Mucosa of descending colon (tissue), 3 donors: ENCODE results near the gene HOXD3. TPM values are rescaled to one million over a fixed set of nuclear protein-coding genes. Genes with fewer than 3 reads are reported as not detected.
A peak's percentile ranks its signal among the peaks of the same experiment; 100 is the strongest.

Experiments
- ATAC-seq: fragments of 200-7000 bp; cut with Tn5 transposase; one replicate; pipeline ENCODE4 v1.9.1; 2020; ENCODE audit warnings: mild to moderate bottlenecking, moderate library complexity
- DNase-seq, 3 donors: peaks; one replicate each; pipeline ENCODE4 v3.0.0-alpha.2; 2020
- H3K36me3 ChIP-seq: fragments of 200-600 bp; one replicate; pipeline ENCODE4 v1.8.0; 2021; ENCODE audit warnings: low read depth, mild to moderate bottlenecking
- H3K4me1 ChIP-seq: fragments of 200-600 bp; one replicate; pipeline ENCODE4 v1.8.0; 2021; ENCODE audit warnings: low read depth, mild to moderate bottlenecking
- H3K4me3 ChIP-seq: fragments of 200-600 bp; one replicate; pipeline ENCODE4 v1.8.0; 2021; ENCODE audit warnings: mild to moderate bottlenecking
- H3K9me3 ChIP-seq: fragments of 200-600 bp; one replicate; pipeline ENCODE4 v1.8.0; 2021; ENCODE audit warnings: mild to moderate bottlenecking
- intact Hi-C, 2 donors: fragments of 100-400 bp; cut with DNase I in 1 of 2; cut with micrococcal nuclease in 1 of 2; formaldehyde crosslinking; loops; one replicate each; pipeline versions ENCODE4 v1.11.0 to v1.11.1; 2022; cut with DNase I, micrococcal nuclease
- total RNA-seq, 3 donors: library from RNA; stranded (reverse); fragmentation: NEBNext Ultra II Directional in 2 of 3; extraction: Animal tissue kit (Norgen Biotek cat#: 25700) in 2 of 3; gene quantifications; one replicate each; pipeline versions ENCODE4 v1.2.1 to v1.2.4, GENCODE V29; 2021 to 2023
- TF ChIP-seq, protein P1 (sequence below): fragments of 200-600 bp; IDR thresholded peaks from one replicate; pipeline ENCODE4 v1.8.0; 2022; ENCODE audit warnings: antibody characterized with exemption, mild to moderate bottlenecking
- donor health status: DM: no; HTN: no; CAD: no; lungs with moderate emphysema.
- donor health status: DM: no; HTN: no; CAD: no.
- donor health status: DM: no; HTN: yes; CAD: no.

HOXD3 gene
- total RNA-seq, 3 donors from 2014 or later: 5.8 to 7.0 (median 6.0) TPM

- no peaks in the 10 kb centered on the region for H3K9me3 ChIP-seq
- ATAC-seq (peak; percentile 44), DNase-seq (peak in 2 of 3 donors; percentile 71 to 75)
- peaks cover 21% of the 10 kb centered on the region for H3K4me1 ChIP-seq
- no peak overlapping the region for H3K4me3 ChIP-seq
- TF ChIP-seq, protein P1, sequence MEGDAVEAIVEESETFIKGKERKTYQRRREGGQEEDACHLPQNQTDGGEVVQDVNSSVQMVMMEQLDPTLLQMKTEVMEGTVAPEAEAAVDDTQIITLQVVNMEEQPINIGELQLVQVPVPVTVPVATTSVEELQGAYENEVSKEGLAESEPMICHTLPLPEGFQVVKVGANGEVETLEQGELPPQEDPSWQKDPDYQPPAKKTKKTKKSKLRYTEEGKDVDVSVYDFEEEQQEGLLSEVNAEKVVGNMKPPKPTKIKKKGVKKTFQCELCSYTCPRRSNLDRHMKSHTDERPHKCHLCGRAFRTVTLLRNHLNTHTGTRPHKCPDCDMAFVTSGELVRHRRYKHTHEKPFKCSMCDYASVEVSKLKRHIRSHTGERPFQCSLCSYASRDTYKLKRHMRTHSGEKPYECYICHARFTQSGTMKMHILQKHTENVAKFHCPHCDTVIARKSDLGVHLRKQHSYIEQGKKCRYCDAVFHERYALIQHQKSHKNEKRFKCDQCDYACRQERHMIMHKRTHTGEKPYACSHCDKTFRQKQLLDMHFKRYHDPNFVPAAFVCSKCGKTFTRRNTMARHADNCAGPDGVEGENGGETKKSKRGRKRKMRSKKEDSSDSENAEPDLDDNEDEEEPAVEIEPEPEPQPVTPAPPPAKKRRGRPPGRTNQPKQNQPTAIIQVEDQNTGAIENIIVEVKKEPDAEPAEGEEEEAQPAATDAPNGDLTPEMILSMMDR: peak; percentile 64
- no peaks in the 10 kb centered on the region for H3K36me3 ChIP-seq
- intact Hi-C loops: no loop called here
Measured at GRCh38 chr2:176111309-176111663, 45.8 kb upstream of the HOXD3 start.

DNA sequence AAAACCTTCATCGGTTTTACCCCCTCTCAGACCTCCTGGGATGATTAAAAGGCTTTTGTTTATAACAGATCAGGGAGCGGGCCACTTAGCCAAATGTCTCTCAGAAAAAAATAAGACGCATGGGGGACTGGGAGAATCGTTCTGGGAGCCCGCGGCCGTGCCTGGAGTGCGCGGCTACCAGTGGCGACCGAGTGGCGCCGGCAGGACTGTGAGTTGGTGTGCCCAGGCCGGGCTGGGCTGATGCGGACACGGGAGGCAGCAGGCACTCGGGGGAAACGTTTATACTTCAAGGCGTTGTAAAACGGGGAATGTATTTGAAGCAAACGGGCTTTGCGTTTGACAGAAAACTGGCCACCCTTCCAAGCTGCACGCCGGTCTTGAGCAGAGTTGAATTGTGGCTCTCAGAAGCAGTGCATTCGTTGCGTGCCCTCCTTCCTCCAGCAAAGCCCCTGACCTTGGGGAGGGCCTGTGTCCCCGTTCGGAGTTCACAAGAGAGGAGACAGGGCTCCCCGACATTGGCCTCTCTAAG is 45.2 kb upstream of the HOXD3 start:
- no peak for ATAC-seq
- H3K4me3 ChIP-seq: no peak overlapping the region
- TF ChIP-seq, protein P1: no peak

DNA sequence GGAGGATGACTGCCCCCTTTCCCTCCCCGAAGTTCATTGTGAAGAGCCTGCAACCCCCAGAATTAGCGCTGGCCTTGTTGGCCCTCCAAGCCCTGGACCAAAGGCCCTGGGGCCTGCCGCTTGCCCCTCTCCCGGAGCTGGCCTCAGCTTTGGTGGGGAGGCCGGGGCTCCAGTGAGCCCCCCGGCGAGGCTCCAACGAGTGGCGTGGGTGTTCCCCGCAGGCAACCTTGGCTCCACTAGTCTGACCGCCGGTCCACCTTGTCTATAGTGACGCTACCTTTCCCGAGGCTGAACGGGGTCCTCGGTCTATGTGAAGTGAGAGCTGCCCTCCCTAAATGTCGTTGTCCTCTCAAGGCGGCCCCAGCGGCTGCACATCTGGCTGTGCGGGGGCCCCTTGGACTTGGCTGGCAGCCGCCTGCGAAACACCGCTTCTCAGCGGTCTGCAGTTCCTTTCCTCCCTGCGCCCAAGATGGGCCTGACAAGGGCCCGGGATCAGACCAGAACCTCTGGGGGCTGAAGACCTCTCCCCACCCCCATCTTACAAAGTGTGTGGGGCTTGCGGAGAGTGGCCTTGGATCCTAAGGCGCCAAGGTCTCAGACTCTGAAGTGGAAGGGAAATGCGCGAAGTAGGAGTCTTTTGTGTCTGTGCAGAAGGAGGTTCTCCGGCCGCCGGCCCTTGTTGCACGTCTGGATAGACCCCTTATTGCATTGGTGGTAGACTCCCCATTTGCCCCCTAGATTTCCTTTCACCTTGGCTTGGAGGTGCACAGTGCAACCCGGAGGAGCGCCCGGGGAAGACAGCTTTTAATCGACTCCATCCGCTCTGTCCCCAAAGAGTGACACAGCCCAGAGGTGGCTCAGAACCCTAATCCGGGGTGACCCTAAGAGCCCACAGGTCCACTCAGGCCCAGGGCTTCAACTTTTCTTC is 44.5 kb upstream of the HOXD3 start:
- Histone ChIP-seq H3K4me1 (peaks cover 12% of the 10 kb centered on the region), H3K4me3 (no peak overlapping the region), H3K9me3 (no peaks in the 10 kb centered on the region), H3K36me3 (no peaks in the 10 kb centered on the region)
- TF ChIP-seq, protein P1: no peak
- DNase-seq (no peak), ATAC-seq (no peak)
- intact Hi-C loops: no loop called here

More for the DNA sequence above, 45.2 kb upstream of the HOXD3 start:
- H3K36me3 ChIP-seq: no peaks in the 10 kb centered on the region
- no peaks in the 10 kb centered on the region for H3K9me3 ChIP-seq
- no peak for DNase-seq
- peaks cover 15% of the 10 kb centered on the region for H3K4me1 ChIP-seq
- intact Hi-C loops: no loop called here

GRCh38 chr2:176114120-176114929 is 42.8 kb upstream of the HOXD3 start:
- TF ChIP-seq, protein P1: no peak
- H3K9me3 ChIP-seq: no peaks in the 10 kb centered on the region
- H3K4me3 ChIP-seq: no peak overlapping the region
- H3K36me3 ChIP-seq: no peaks in the 10 kb centered on the region
- intact Hi-C loops: no loop called here
- peaks cover 3% of the 10 kb centered on the region for H3K4me1 ChIP-seq
- ATAC-seq (peak; percentile 3), DNase-seq (no peak)

DNA sequence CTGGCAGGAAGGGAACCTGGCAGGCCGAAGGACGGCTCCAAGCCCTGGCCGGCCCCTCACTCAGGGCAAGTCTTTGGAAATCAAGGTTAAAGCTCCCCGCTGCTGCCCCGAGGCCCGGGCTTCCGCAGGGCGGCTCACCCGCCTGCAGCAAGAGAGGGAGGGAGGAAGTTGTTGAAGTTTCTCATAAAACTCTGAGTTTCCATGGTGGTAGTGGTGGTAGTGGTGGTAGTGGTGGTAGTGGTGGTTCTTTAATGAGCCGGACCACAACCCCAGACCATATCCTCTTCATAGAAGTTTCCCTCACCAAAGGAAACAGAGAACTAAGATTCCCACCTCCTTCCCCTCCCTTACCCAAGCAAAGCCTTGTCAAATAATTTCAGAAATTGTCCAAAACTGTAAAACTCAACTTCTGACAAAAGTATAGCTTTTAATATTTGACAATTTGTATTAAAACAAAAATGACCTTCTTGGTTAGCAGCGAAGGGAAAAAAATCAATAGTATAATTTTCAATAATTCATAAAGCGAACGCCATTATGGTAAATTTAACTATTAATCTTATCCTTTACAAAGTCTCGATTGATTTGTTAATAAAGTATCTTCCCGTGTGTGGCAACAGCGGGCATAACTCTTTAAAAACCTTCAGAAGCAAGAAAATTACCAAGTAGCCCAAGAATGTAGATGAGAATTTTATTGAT is 42.0 kb upstream of the HOXD3 start:
- H3K36me3 ChIP-seq: no peaks in the 10 kb centered on the region
- no peak overlapping the region for H3K4me3 ChIP-seq
- TF ChIP-seq, protein P1: no peak
- no peaks in the 10 kb centered on the region for H3K9me3 ChIP-seq
- peaks cover 3% of the 10 kb centered on the region for H3K4me1 ChIP-seq
- intact Hi-C loops: no loop called here
- peak in 1 of 3 donors; percentile 18 for DNase-seq
- ATAC-seq: no peak
